ENCODE measurements around the gene SIPA1L3. TPM values are rescaled to one million over a fixed set of nuclear protein-coding genes. Genes with fewer than 3 reads are reported as not detected.

Gene SIPA1L3
- total RNA-seq, 4 donors from 2014 or later = 50.0 to 69.8 (median 53.6) TPM

DNA sequence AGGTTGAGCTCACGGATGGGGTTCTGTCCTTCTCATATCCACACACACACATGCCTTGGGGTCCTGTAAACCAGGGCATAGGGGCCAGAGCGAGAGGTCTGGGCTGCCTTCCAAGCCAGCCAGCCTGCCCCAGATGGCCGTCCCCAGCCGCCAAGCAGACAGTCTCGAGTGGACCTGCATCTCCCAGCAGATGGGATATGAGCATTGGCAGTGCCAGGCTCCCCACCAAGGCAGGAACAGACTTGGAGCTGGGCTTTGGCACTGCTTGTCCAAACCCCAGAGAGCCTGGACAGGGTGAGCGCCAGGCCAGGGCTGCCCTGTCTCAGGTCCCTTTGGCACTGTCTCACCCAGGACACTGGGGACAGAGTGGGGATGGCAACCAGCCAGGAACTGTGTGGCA is 186.6 kb downstream of the SIPA1L3 start:
- DNase-seq (ENCODE audit: low spot score in 2 of 2) = no peak
- H3K4me3 ChIP-seq (ENCODE audit: low read depth, poor library complexity, severe bottlenecking) = no peak overlapping the region
- WGBS, 2 donors = 61 to 68% methylated on average over 6 of the region's 6 CpGs
- intact Hi-C loops (cut with DNase I; ENCODE audit: low total_unique reads) = loop anchor here (5.0 to 10.0 kb wide), 2 partner anchors 189 to 1396 kb away; partner anchors contain the start of genes SIPA1L3 and WDR87
- TF ChIP-seq, protein P1, sequence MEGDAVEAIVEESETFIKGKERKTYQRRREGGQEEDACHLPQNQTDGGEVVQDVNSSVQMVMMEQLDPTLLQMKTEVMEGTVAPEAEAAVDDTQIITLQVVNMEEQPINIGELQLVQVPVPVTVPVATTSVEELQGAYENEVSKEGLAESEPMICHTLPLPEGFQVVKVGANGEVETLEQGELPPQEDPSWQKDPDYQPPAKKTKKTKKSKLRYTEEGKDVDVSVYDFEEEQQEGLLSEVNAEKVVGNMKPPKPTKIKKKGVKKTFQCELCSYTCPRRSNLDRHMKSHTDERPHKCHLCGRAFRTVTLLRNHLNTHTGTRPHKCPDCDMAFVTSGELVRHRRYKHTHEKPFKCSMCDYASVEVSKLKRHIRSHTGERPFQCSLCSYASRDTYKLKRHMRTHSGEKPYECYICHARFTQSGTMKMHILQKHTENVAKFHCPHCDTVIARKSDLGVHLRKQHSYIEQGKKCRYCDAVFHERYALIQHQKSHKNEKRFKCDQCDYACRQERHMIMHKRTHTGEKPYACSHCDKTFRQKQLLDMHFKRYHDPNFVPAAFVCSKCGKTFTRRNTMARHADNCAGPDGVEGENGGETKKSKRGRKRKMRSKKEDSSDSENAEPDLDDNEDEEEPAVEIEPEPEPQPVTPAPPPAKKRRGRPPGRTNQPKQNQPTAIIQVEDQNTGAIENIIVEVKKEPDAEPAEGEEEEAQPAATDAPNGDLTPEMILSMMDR (IDR thresholded peaks at IDR 0.05) = no peak
- no peak for TF ChIP-seq POLR2A (IDR thresholded peaks at IDR 0.05)

DNA sequence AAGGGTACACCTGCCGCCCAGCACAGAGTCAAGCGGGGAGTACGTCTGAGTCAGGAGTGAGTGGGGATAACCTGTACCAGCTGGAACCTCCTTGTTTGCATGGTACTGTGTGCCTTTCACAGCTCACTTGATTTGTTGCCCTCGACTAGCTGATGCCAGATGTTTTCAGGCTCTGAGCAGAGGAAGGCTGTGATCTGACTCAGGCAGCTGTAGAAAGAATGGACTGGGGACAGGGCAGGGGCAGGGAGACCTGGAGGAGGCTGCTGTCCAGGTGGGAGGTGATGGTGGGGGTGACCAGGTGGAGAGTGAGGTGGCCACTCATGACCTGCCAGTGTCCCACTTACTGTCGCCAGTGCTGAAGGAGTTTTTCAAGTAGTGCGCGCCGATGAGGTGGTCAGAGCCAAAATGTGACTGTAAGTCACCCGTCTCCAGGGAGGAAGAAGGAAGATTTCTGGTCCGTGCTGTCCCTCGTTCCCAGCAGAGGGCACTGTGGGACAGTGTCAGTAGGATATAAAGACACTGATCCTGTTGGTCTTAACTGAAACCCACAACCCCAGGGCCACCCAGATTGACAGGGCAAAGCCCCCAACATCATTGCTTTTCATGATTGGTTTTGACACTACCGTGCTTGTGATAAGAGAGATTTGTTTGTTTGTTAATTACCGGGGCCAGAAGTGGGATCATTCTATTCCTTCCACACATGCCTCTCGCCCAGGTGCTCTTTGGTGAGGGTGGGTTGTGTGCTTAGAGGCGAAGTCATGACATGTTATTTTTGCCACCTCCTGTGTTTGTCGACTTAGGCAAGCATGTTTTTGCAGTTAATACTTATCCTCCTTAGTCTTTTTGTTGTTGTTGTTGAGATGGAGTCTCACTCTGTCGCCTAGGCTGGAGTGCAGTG is 188.7 kb downstream of the SIPA1L3 start:
- DNase-seq (ENCODE audit: low spot score in 2 of 2) = peak; percentile 71 to 93
- TF ChIP-seq, protein P1 (IDR thresholded peaks at IDR 0.05) = no peak
- no peak for TF ChIP-seq POLR2A (IDR thresholded peaks at IDR 0.05)
- WGBS, 2 donors = 39 to 48% methylated on average over 17 of the region's 17 CpGs

GRCh38 chr19:38099966-38100365 is 193.0 kb downstream of the SIPA1L3 start:
- TF ChIP-seq POLR2A (IDR thresholded peaks at IDR 0.05) = no peak
- TF ChIP-seq, protein P1 (IDR thresholded peaks at IDR 0.05) = no peak
- WGBS, 2 donors = 96 to 98% methylated on average over 8 of the region's 8 CpGs
- no peak for DNase-seq (ENCODE audit: low spot score in 2 of 2)
- intact Hi-C loops (cut with DNase I; ENCODE audit: low total_unique reads) = loop anchor here (10.0 kb wide), 1 partner anchor 195 kb away; the partner anchor contains the start of genes SIPA1L3 and WDR87
- H3K4me3 ChIP-seq (ENCODE audit: low read depth, poor library complexity, severe bottlenecking) = no peak overlapping the region

More for the DNA sequence above, 188.7 kb downstream of the SIPA1L3 start:
- no peak overlapping the region for H3K4me3 ChIP-seq (ENCODE audit: low read depth, poor library complexity, severe bottlenecking)
- intact Hi-C loops (cut with DNase I; ENCODE audit: low total_unique reads) = loop anchor here (10.0 kb wide), 1 partner anchor 191 kb away; the partner anchor contains the start of genes SIPA1L3 and WDR87

- intact Hi-C loops (cut with DNase I; ENCODE audit: low total_unique reads) = no loop called here
- TF ChIP-seq, protein P1 (IDR thresholded peaks at IDR 0.05) = no peak
- TF ChIP-seq POLR2A (IDR thresholded peaks at IDR 0.05) = no peak
- DNase-seq (ENCODE audit: low spot score in 2 of 2) = no peak
- 92 to 95% methylated on average over 8 of the region's 8 CpGs for WGBS, 2 donors
- H3K4me3 ChIP-seq (ENCODE audit: low read depth, poor library complexity, severe bottlenecking) = no peak overlapping the region
These were observed 193.6 kb downstream of the SIPA1L3 start for GRCh38 chr19:38100589-38100988.

DNA sequence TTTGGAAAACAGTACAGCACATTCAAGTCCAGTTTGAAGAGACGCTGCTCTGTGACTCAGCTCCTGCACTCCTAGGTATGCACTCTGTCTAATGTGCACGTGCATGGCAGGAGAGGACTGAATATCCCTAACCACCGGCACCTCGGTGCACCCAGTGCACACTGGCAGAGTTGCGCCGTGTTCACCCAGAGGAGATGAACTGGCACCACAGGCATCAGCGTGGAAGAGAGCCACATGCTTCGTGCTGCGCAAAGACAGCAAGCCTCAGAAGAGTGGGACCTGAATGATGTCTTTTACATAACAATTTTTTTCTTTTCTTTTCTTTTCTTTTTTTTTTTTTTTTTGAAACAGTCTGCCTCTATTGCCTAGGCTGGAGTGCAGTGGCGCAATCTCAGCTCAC is 194.7 kb downstream of the SIPA1L3 start:
- DNase-seq (ENCODE audit: low spot score in 2 of 2) = no peak
- H3K4me3 ChIP-seq (ENCODE audit: low read depth, poor library complexity, severe bottlenecking) = no peak overlapping the region
- WGBS, 2 donors = 91 to 95% methylated on average over 10 of the region's 10 CpGs
- TF ChIP-seq, protein P1 (IDR thresholded peaks at IDR 0.05) = no peak
- no peak for TF ChIP-seq POLR2A (IDR thresholded peaks at IDR 0.05)
- intact Hi-C loops (cut with DNase I; ENCODE audit: low total_unique reads) = no loop called here

Data from lower leg skin (tissue), 4 donors.